ENCODE measurements around the gene CELF2.

- TF ChIP-seq CTCF (IDR thresholded peaks at IDR 0.05): no peak
- no peak for TF ChIP-seq POLR2A (IDR thresholded peaks at IDR 0.05)
Observed at GRCh38 chr10:11116817-11117216, 99.1 kb downstream of the CELF2 start.

Data from thyroid gland (tissue), 4 donors.